ENCODE results near the gene LAPTM4A.
A peak's percentile ranks its signal among the peaks of the same experiment; 100 is the strongest.
"Not testable (repeated sequence)": the region's sequence is repeated elsewhere in the genome, so short reads cannot be mapped to it uniquely, and the experiment has no call there.

Gene LAPTM4A

DNA sequence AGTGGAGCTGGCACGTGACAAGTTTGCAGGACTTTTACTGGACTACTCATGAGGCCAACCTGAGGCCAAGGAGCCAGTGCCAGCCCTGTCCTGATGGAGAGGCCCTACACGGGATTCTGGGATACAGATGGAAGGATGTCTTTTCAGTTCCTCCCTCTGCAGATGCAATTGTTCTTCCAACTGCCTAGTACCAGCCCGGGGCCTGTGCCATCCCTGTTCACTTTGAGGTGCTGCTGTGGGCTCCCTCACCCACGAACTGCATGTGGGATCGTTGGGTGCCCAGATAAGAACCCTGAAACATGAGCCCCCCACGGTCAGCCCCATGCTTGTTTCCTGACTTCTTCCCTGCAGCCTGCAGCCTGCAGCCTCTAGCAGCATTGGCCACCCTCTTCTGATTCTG, 25.3 kb upstream of the LAPTM4A start:
- no peak for DNase-seq (ENCODE audit: low read depth)

DNA sequence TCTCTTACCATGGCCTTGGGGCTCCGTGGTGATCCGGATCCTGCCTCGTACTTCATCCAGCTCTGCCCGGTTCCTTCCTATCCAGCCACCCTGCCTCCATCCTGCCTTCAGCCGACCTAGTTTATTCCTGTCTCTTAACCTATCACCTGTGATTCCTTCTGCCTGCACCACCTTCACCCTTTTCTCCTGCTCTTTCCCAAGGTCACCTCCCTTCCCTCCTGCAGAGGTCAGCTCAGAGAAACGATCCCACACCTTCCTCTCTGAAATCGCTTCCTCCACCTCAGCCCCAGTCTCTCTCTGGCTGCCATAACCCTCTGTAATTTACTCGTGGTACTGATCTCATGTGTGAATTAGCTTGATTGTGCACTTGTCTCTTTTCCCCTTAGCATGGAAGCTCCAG, 23.5 kb upstream of the LAPTM4A start:
- no peak for DNase-seq (ENCODE audit: low read depth)

DNA sequence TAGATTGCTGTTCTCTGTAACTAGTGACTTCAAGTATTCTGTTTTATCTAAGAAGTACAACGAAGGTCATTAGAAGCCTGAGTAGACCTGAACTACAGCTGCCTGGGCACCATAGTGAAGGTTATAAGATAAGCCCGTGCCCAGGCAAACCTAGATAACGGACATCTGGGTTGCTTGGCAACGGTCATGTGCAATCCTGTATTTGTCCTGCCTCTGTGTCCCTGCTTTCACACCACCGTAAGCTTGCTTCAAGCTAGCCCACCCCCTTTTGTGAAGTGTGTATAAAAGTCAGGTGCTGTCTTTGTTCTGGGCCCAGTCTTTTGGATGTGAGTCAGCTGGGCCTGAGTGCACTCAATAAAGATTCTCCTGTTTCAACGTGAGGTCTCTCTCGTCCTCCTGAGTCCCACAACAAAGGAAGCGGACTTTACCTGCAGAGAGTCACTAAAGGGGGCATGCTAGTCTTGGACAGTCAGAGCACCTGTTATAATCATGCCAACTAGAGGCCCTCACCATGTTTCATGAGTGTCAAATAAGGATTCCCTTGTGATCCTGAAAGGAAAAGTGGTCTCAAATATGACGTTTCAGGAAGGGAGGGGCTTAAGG, 22.7 kb upstream of the LAPTM4A start:
- not testable (repeated sequence) for DNase-seq (ENCODE audit: low read depth)

DNA sequence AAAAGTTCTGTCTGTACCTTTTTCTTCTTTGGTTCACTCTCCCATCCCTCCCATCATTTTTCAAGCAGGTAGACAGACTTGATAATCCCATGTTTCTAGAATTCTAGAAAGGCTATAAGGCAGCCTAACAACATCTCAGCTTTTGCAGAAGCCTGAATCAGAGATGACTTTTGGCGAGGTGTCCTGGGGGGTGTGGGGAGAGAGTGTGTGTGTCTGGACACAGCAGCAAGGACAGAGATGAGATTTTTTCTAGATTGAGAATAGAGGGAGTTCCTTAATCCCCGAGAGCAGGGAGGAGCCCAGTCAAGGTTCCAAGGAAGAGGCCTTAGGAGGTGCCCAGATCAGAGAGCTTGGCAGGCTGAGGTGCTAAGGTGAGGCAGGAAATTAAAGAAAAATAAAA, 22.0 kb upstream of the LAPTM4A start:
- DNase-seq (ENCODE audit: low read depth), result no peak

DNA sequence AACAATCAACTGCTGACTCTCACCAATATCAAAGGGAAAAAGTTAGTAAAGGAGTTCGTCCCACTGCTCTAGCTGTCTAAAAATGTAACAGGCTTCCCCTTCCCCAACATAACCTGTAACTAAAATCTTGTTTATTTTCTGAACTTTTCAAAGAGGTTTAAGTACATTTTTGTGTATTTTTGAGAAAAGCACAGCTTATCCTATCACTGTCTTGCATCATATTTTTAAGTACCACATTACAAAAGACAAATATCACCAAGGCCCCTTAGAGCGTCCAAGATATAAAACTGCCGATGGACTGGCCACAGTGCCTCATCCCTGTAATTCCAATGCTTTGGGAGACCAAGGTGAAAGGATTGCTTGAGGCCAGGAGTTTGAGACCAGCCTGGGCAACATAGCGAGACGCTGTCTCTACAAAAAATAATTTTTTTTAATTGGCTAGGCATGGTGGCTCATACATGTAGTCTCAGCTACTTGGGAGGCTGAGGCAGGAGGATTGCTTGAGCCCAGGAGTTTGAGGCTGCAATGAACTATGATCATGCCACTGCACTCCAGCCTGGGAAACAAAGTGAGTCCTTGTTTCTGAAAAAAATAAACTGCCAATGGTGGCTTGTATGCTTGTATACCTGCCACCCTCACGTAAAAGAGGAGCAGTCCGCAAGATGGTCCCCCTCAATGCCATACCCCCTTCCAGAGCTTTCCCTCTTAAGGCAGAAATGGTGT, 21.2 kb upstream of the LAPTM4A start:
- DNase-seq (ENCODE audit: low read depth), result no peak

DNA sequence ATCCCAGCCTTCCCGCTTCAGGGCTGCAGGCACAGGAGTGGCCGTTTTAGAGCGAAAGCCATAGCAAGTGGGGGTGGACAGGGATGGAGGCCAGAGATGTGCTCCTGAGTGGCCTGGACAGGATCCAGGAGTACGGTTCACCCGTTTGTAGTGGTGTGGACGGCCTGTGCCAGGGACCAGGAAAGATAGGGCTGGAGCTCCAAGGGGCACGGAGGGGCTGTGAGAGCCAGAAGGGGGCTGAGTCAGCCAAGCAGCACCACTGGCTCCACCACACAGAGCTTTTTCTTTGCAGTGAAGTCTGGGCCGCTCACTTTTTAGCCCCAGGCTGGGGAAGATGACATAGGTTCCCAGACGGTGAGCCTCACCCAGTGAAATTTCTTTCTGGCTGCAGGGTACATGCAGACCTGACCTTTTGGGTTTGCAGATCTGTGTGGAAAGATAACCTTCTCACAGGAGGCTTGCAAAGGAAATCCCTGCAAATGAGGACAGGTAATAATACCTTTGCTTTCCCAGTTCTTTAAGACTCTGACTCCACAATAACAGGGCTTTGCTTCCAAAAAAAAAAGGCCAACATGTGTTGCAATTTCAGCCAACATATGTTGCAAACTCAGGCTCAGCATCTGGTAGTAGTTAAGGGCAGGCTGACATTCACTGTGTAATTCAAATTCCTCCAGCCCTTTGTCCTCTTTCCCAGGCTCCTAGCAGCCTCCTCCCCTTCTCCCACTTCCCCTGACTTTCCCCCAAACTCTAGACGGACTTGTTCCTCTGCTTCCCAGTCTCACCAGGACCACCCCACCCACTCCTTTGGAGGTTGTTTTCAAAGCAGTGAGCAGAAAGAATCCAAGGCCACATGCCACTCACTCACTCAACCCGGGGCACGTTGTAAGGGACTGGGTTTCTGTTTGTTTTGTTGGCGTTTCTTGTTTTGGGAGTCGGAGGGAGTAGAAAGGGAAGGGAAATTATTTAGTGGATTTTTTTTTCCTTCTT, 20.3 kb upstream of the LAPTM4A start:
- peak; percentile 95 for DNase-seq (ENCODE audit: low read depth)

DNA sequence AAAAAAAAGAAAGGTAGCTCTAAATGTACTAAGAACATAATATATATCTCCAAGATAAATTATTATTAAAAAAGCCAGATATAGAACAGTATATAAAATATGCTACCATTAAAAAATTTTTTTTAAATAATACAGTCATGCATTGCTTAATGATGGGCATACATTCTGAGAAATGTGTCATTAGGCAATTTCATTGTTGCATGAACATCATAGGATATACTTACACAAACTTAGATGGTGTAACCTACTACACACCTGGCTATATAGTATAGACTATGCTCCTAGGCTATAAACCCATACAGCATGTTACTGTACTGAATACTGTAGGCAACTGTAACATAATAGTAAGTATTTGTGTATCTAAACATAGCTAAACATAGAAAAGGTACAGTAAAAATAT, 18.3 kb upstream of the LAPTM4A start:
- no peak for DNase-seq (ENCODE audit: low read depth)

DNA sequence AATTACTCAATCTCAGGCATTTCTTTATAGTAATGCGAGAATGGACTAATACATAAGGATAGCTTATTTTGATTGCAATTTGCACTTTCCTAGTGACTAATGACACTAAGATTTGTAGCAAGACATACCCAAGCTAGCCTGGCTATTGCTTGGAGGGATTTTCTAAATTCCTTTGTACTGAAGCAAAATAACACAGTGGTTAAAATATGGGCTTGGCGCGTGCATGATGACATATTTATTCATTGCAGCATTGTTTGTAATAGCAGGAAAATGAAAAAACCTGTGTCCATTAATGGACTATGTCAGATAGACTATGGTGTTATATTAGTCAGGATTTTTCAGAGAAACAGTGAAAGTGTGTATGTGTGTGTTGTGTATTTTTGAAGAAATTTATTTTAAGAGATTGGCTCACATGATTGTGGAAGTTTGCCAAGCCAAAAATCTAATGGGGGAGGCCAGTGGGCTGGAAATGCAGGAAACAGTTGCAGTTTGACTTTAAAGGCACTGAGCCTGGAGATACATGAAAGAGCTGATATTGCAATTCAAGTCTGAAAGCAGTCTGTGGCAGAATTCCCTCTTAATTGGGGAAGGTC, 16.7 kb upstream of the LAPTM4A start:
- DNase-seq (ENCODE audit: low read depth), result peak; percentile 98

DNA sequence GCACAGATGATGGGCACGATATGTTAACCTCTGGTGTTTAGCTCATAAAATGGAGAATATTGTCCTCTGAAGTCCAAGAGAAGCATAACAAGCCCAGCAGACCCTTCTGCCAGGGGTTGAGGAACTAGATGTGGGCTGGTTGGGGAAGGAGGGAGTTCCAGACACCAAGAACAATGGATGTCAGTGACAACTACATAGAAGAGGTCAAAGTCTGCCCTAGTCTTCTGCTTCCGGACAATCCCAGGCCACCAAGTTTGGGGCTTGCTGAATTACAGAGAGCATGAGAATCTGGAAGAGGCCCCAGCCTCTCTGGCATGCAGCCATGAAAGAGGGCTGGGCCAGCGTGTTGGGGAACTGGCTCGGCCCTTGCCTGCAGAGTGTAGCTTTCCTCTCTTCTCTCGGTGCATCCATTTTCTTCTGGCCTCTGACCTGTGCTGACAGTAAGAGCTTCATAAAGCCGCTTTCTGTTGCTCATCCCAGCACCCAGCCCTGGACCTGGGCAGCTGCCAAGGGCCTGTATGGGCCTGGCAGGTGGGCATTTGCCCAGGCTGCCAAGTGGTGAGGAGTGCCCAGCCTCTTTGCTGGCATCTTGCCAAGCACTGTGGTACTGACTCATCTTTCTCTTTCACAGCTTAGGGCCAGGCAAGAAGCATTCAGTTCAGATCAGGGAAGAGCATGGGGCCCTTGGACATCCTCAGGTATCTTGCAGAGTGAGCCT, 14.6 kb upstream of the LAPTM4A start:
- DNase-seq (ENCODE audit: low read depth), result no peak

DNA sequence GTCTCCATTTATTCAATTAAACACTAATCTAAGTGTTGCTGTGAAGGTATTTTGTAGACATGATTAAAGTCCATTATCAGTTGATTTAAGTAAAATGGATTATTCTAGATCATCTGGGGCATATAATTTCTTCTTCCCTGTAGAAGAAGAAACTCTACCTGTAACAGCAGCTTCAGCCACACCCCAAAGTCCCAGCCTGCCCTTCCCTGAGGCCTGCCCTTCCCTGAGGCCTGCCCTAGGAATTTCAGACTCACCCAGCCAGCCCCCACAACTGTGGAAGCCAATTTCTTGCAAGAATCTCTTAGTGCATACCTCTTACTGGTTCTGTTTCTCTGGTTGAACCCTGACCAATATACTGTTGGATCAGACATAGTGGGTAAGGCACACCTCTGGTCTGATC, 13.4 kb upstream of the LAPTM4A start:
- DNase-seq (ENCODE audit: low read depth), result no peak

DNA sequence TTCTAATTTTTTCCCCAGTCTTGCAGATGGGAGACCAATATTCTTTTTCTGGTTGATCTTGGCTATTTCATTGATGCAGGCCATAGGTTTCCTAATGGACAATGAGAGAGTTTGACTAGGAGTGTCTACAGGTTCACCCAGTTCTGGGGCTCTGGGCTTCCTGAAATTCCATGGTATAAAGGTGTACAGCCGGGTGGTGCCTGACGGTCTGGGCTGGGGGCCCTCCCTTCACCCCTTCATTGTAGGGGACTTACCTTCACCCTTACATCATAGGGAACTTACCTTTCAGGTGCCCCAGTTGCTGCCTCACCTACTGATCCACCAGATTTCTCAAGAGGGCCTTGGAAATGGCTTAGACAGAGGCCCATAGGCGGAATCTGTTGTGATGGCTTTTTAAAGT, 13.0 kb upstream of the LAPTM4A start:
- no peak for DNase-seq (ENCODE audit: low read depth)

DNA sequence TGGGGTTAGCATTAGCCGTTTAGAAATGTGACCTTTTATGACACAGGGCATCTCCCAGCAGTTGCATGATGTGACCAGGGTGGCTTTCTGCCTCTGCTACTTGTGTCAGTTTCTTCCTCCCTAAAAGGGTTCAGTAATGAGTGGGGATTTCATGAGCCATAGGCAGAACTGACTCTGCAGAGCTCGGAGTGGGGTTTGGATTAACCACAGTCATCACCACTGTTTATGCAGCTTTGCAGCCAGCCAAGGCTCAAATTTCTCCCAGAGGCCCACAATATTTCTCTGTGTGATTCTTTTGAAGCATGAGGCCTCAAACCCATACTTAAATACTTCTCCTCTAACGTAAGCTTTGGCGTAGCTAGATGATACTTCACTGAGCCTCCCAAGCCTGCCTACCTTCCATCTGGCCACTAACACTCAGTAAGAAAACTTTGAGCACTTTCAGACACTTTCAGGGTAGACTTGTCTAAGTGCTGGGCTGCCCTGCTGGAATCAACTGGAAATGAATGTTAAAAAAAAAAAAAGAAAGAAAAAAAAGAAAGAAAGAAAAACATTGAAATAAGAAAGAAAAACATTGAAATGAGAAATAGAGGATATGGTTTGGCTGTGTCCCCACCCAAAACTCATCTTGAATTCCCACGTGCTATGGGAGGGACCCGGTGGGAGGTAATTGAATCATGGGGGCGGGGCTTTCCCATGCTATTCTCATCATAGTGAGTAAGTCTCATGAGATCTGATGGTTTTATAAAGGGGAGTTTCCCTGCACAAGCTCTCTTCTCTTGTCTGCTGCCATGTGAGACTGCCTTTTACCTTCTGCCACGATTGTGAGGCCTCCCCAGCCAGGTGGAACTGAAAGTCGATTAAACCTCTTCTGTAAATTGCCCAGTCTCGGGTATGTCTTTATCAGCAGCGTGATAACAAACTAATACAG, 11.5 kb upstream of the LAPTM4A start:
- DNase-seq (ENCODE audit: low read depth), result no peak

DNA sequence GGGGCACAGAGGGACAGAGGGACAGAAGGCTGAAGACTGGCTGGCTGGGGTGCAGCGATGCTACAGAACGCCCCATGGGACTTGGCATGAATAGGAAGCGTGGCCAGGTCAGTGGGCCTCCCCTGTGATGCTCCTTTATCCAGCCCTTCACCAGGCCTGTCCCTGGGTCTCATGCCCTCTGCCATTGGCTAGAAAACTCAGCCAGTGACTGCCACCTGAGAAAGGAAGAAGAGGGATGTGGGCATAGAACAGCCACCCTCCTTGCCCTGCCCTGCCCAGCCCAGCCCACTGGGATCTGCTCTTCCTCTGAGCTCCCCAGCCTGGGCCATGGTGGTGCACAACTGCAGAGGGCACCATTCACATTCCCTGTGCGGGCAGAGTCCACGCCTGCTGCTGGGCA, 10.5 kb upstream of the LAPTM4A start:
- no peak for DNase-seq (ENCODE audit: low read depth)

DNA sequence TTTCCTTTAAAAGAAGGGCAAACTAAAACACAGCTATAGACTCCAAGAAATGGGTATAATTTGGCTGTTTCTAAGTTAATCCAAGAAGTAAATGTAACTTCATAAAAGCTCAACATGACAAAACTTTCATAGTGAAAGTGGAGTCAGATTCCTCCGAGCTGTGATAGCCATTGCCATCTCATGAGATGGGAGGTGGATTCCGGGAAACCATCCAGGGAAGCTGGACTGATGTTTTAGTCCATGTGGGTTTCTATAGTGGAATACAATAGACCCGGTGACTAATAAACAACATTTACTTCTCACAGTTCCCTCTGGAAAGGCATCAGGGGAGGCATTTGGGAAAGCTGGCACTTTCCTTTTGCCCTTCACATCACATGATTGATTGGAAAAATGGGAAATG, 10.0 kb upstream of the LAPTM4A start:
- DNase-seq (ENCODE audit: low read depth), result peak; percentile 75

DNA sequence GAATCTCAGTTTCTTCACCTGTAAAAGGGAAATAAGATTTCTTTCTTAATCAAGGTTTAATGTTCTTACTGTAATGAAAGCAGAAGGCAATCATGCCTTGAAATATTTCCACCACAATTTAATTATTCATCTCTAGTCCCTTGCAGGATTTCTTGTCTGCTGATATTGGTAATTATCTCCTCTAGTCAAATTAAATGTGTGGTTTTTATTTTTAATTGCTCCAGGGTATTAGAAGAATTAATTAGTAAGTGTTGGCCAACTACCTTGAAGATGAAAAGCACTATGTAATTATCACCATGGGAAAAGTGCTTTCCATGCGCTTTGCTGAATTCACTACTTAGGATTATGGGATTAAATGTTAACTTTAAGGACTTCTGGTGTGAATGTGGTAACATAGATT, 8.7 kb upstream of the LAPTM4A start:
- DNase-seq (ENCODE audit: low read depth), result no peak

DNA sequence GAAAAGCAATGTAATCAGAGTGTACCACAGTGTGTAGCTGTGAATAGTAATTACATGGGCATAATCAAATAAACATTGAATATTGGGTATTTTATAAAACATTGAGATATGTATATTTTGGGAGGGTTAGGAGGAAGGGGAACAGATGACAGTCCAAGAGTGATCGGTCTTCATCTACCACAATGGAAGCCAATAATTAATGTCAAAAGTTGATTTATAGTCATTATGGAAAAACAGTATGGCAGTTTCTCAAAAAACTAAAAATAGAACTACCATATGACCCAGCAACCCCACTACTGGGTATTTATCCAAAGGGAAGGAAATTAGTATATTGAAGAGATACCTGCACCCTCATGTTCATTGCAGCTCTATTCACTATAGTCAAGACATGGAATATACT, 5.8 kb upstream of the LAPTM4A start:
- no peak for DNase-seq (ENCODE audit: low read depth)

DNA sequence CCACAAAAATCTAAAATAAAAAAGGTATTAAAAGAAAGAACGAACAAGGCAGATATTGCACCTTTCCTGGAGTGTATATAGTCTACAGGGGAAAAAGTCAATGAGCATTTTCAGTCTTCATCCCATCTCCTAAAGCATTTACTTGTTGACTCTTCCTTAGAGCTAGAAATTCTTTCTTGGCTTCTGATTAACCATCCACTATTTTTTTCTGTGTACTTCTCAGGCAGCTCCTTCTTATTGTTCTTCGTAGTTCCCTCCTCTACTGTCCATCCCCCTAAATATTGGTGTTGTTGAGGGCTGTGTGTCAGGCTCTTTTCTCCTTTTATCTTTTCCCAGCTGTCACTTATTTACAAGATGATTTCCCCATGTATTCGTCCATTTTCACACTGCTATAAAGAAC, 3.5 kb upstream of the LAPTM4A start:
- no peak for DNase-seq (ENCODE audit: low read depth)

DNA sequence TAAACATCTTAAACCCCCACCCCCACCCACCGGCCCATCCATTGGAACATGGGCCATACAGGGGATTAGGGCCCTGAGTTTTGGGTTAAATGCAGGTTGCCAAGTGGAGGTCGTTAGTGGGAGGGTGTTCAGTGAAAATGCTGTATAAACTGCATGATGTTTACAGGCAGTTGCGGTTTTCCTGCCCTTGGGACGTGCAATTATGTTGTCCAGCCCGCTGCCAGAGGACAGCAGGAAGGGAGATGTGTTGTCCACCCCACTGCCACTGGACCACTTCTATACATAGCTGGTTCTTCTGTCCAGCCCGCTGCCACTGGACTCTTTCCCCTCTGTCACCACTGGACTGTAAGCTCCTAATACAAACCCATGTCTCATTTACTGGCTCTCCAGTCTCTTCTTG, 2.7 kb upstream of the LAPTM4A start:
- DNase-seq (ENCODE audit: low read depth), result no peak

DNA sequence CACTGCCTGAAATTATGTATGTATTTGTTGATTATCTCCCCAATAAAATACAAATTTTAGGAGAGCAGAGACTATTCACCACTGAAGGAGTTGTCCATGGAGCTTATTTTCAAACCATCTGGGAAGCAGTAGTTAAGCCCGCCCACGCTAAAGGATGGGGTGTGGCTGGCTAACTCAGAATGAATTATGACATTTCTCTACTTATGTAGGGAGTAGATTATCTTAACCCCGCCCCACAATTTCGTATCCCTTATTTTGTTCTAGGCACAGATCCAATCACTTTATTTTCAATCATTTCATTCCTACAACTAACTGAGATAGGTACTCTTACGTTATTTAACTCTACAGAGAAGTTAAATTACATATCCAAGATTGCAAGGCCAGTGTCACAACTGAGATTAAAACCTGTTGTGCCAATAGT, 1.4 kb upstream of the LAPTM4A start:
- DNase-seq (ENCODE audit: low read depth), result no peak

DNA sequence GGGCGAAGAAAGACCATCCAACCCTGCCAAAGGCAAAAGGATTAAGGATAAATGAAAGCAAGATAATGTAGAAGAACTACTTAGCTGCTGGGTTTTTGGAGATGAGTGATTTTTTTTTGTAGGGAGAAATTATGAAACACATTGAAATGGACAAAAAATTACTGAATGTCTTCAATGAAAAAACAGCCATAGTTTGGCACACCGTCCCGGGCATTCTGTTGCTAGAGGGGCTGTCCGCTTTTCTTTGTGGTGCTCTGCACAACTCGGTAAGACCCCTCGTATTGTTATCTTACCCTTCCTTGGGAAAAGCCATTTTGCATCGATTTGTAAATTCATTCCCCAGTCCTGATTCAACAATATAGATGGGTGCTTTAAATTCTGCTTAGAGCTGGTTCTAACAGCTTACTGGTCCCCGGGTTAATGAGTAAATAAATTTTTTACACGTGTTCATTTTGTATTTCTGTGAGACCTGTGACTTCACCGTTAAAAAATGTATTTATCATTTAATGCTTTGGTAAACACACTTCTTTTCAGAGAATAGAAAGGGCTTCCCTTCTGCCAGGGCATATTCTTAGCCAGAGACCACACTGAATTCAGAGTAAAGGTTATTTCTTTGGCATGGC, 912 bp upstream of the LAPTM4A start:
- no peak for DNase-seq (ENCODE audit: low read depth)
